Adrenal gland (tissue), 12 donors: Measurements from ENCODE around the gene ZFTA. TPM values are rescaled to one million over a fixed set of nuclear protein-coding genes. Genes with fewer than 3 reads are reported as not detected.

Experiments used
- DNase-seq, 7 donors: peaks; one replicate each; pipeline ENCODE4 v3.0.0-alpha.2; 2019 to 2020
- H3K27ac ChIP-seq, 5 donors: fragments of 200-600 bp; sonication (generic) in 4 of 5; 1 replicate in 3 of 5; 2 replicates in 2 of 5; pipeline versions ENCODE4 v1.5.1 to v1.8.0; 2016 to 2020; ENCODE audit warnings: mild to moderate bottlenecking in 1 of 5
- H3K27me3 ChIP-seq: fragments of 200-600 bp; 2 replicates; pipeline ENCODE4 v1.8.0; 2021
- H3K36me3 ChIP-seq, 2 donors: fragments of 200-600 bp; replicated peaks in 1 of 2; 1 replicate in 1 of 2; 2 replicates in 1 of 2; pipeline versions ENCODE4 v1.5.1 to v1.8.0; 2018 to 2022
- H3K4me1 ChIP-seq, 2 donors: fragments of 200-600 bp; replicated peaks in 1 of 2; 1 replicate in 1 of 2; 2 replicates in 1 of 2; pipeline versions ENCODE4 v1.5.1 to v1.8.0; 2018 to 2021
- H3K4me3 ChIP-seq, 4 donors: fragments of 200-600 bp; sonication (generic) in 3 of 4; one replicate each; pipeline ENCODE4 v1.5.1; 2016 to 2018
- H3K9me3 ChIP-seq, 3 donors: fragments of 200-600 bp; sonication (generic) in 1 of 3; replicated peaks in 1 of 3; 1 replicate in 2 of 3; 2 replicates in 1 of 3; pipeline versions ENCODE4 v1.5.1 to v1.8.0; 2016 to 2021
- CTCF ChIP-seq, 6 experiments: fragments of 450-650 bp in 4 of 6; fragments of 200-600 bp in 2 of 6; sonication (generic) in 1 of 6; IDR thresholded peaks; 1 replicate in 5 of 6; 2 replicates in 1 of 6; pipeline versions ENCODE4 v1.5.1 to v1.8.0; 2016 to 2021; ENCODE audit warnings: antibody characterized with exemption in 6 of 6, mild to moderate bottlenecking in 2 of 6, moderate library complexity in 1 of 6
- POLR2A ChIP-seq, 2 donors: fragments of 450-650 bp; IDR thresholded peaks; one replicate each; pipeline ENCODE4 v1.6.1; 2017; ENCODE audit warnings: antibody characterized with exemption in 2 of 2, mild to moderate bottlenecking in 2 of 2, moderate library complexity in 1 of 2
- WGBS, 4 donors: extraction: QIAGEN DNeasy Blood & Tissue Kit in 2 of 4; methylation state at CpG; one replicate each; pipeline versions ENCODE4 v1.1.5 to v1.1.7; 2013 to 2017; 5-methylcytosine and 5-hydroxymethylcytosine counted together
- intact Hi-C, 2 donors: fragments of 100-400 bp; cut with DNase I; formaldehyde crosslinking; loops; one replicate each; pipeline versions ENCODE4 v1.14.1 to v1.15.0; 2022 to 2023
- polyA plus RNA-seq, 3 donors: library from polyadenylated mRNA; stranded (reverse); fragments of 200-250 nt in 2 of 3; fragments of 350-450 nt in 1 of 3; fragmentation: Illumina TruSeq in 1 of 3; extraction: RNeasy Lipid Tissue Mini Kit (QIAGEN cat#74804) in 1 of 3; gene quantifications; one replicate each; pipeline ENCODE4 v1.2.3, GENCODE V29; 2013 to 2014
- total RNA-seq, 9 donors: library from RNA; depleted of rRNA in 4 of 9; stranded (reverse); fragments of >200 nt in 4 of 9; fragments of 120-200 nt in 1 of 9; fragmentation: NEBNext Ultra II Directional in 1 of 9; extraction: Animal tissue kit (Norgen Biotek cat#: 25700) in 1 of 9; gene quantifications; one replicate each; pipeline versions ENCODE4 v1.1.0 to v1.2.4, GENCODE V29; 2013 to 2023
- donor health status: healthy with polysubstance abuse.
- donor health status: Bipolar disorder and iron deficiency.
- donor health status: DM: yes; HTN: yes; CAD: no.
- donor health status: DM: no; HTN: no; CAD: no.
- donor health status: DM: no; HTN: no; CAD: no.
- donor health status: DM: yes; HTN: yes; CAD: no.

The ZFTA gene
- total and polyA plus RNA-seq, 12 donors, result 3.6 to 20.2 (median 14.7) TPM

DNA sequence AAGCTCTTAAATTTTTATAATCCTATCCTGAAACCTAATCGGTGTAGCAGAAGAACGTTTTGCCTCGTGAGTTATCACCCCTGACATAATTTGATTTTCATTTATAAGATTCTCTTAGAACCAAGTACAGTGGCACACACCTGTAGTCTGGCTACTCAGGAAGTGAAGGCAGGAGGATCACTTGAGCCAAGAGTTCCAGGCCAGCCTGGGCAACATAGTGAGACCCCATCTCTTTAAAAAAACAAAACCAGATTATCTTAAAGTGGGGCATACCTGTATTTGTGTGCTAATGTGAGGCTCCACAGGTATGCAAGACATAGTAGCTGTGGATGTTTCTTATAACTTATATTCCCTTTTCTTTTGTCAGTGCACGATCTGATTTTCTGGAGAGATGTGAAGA lies 19.0 kb downstream of the ZFTA start:
- Histone ChIP-seq H3K4me1 (no peaks in the 10 kb centered on the region), H3K36me3 (peaks cover 0 to 28% of the 10 kb centered on the region in 2 donors), H3K27ac (no peak overlapping the region), H3K9me3 (no peaks in the 10 kb centered on the region), H3K27me3 (no peaks in the 10 kb centered on the region), H3K4me3 (no peak overlapping the region)
- intact Hi-C loops, result no loop called here
- TF ChIP-seq CTCF (IDR thresholded peaks at IDR 0.05), result no peak
- TF ChIP-seq POLR2A (IDR thresholded peaks at IDR 0.05), result no peak
- 84 to 90% (median 86%) methylated on average over 4 of the region's 4 CpGs for WGBS, 4 donors
- DNase-seq, result no peak

- H3K27ac ChIP-seq, result no peak overlapping the region
- H3K36me3 ChIP-seq, result peaks cover 0 to 20% of the 10 kb centered on the region in 2 donors
- 78 to 93% (median 88%) methylated on average over 3 of the region's 3 CpGs for WGBS, 4 donors
- intact Hi-C loops, result no loop called here
- DNase-seq, result no peak
- H3K4me3 ChIP-seq, result no peak overlapping the region
- H3K27me3 ChIP-seq, result no peaks in the 10 kb centered on the region
- H3K9me3 ChIP-seq, result no peaks in the 10 kb centered on the region
- no peak for TF ChIP-seq CTCF (IDR thresholded peaks at IDR 0.05)
- TF ChIP-seq POLR2A (IDR thresholded peaks at IDR 0.05), result no peak
- no peaks in the 10 kb centered on the region for H3K4me1 ChIP-seq
Observed at GRCh38 chr11:63747011-63747410, 21.6 kb downstream of the ZFTA start.

DNA sequence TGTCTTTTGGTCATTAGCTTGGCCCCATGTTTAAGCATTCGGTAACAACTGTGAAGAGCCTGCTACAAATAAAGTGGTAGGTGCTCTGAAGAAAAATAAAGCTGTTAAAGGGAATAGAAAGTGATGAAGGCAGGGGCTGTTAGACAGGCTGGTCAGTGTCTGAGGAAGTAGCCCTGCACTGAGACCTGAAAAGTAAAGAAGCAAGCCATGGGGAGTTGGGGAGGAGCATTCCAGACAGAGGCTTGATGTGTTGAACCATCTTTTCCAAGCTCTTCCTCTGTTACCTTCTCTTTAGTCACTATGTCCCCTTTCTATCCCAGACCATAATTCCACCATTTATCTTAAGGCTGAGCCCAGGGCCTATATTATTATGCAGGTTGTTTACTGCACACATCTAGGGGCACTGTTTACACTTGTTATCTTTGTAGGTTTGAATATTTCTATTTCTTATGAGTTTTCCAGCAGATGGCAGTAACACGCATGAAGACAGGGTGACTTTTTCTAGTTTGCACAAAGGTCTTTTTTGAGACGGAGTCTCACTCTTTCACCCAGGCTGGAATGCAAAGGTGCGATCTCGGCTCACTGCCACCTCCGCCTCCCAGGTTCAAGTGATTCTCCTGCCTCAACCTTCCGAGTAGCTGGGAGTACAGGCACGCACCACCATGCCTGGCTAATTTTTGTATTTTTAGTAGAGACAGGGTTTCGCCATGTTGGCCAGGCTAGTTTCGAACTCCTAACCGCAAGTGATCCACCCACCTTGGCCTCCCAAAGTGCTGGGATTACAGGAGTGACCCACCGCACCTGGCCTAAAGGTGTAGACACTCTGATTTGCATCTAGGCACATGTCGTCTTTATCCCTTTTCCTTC lies 23.0 kb downstream of the ZFTA start:
- H3K9me3 ChIP-seq, result no peaks in the 10 kb centered on the region
- H3K27me3 ChIP-seq, result no peaks in the 10 kb centered on the region
- peaks cover 0 to 5% of the 10 kb centered on the region in 2 donors for H3K36me3 ChIP-seq
- TF ChIP-seq CTCF (IDR thresholded peaks at IDR 0.05) (peak in 3 of 6 experiments; percentile 11 to 32 (median 12)), POLR2A (IDR thresholded peaks at IDR 0.05) (no peak)
- no peak overlapping the region for H3K4me3 ChIP-seq
- intact Hi-C loops, result no loop called here
- no peak for DNase-seq
- H3K27ac ChIP-seq, result no peak overlapping the region
- H3K4me1 ChIP-seq, result no peaks in the 10 kb centered on the region
- 74 to 83% (median 79%) methylated on average over 13 of the region's 13 CpGs for WGBS, 4 donors

DNA sequence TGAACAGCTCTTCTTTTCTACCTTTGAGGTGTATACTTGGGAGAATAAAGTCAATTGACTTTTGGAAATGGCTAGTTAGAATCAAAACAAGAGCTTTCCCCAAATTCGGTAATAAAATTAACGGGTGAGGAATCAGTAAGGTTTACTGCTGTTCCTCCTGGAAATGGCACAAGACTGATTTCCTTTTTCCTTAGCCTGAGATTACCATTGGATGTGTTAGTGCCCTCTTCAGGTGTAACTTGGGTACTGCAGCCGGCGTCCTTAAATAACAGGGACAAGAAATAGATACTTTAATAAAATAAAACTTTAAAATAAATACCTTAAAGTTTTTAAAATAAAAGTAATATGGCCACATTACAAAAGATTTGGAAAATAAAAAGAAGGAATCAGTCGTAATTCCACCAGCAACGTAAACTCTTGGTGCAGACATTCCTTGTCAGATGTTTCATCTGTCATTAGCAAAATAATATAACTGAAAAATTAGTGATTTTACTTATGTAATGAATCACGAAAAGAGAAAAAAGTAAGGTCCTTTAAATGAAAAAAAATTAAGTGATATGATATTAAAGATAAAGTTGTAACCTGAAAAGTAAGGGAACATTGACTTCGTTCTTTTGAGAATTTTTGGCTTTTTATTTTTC lies 29.7 kb downstream of the ZFTA start:
- no peak overlapping the region for H3K4me3 ChIP-seq
- H3K27ac ChIP-seq, result no peak overlapping the region
- no peaks in the 10 kb centered on the region for H3K36me3 ChIP-seq
- intact Hi-C loops, result loop anchor here (5.0 to 10.0 kb wide), 4 partner anchors 54 to 262 kb away; partner anchors contain the start of gene RTN3 (in 1 of the 2)
- TF ChIP-seq POLR2A (IDR thresholded peaks at IDR 0.05) (no peak), CTCF (IDR thresholded peaks at IDR 0.05) (peak; percentile 80 to 99 (median 90))
- no peaks in the 10 kb centered on the region for H3K9me3 ChIP-seq
- H3K27me3 ChIP-seq, result no peaks in the 10 kb centered on the region
- H3K4me1 ChIP-seq, result peaks cover 0 to 5% of the 10 kb centered on the region in 2 donors
- 16 to 18% (median 18%) methylated on average over 8 of the region's 8 CpGs for WGBS, 4 donors
- DNase-seq, result peak; percentile 61 to 92 (median 79)
